GM18502 (cell line): ENCODE results near the gene SERPINC1.
"Not testable (repeated sequence)": the region's sequence is repeated elsewhere in the genome, so short reads cannot be mapped to it uniquely, and the experiment has no call there.

Source experiments
- ATAC-seq: cut with Tn5 transposase; IDR thresholded peaks from one replicate; pipeline ENCODE4 v1.9.1; 2021; ENCODE audit warnings: mild to moderate bottlenecking; ENCODE audit not compliant: unreplicated experiment, poor library complexity

SERPINC1 gene

GRCh38 chr1:173894189-173894588, 22.9 kb downstream of the SERPINC1 start:
- ATAC-seq: no peak

DNA sequence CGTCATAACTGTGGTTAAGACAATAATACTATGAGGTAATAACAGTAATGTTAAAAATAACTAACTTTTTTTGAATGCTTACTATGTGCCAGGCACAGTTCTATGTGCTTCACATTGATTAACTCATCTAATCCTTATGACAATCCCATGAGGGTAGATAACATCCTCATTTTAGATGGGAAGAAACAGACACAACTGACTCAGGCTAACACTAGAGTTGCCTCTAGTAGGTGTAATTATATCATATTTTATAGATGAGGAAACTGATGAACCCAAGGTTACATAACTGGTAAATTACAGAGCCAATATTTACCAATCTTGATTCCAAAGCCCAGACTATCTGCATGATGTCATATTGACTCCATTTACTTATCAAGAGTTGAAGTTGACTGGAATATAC, 23.5 kb downstream of the SERPINC1 start:
- ATAC-seq: no peak

DNA sequence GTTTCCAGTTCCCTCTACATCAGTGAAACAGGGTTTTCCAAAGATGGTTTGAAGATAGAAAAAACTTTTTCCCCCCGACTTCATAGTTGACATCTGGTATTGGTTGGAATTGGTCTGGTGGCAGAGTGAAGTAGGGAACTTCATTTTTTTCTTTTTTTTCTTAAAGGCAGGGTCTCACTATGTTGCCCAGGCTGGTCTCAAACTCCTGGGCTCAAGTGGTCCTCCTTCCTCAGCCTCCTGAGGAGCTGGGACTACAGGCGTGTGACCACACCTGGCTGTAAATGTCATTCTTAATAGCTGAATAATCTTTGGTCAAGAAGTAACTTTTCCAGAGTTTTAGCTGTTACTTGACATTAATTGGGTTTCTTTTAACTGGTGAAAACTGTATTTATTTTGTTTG, 27.2 kb downstream of the SERPINC1 start:
- ATAC-seq: no peak

- no peak for ATAC-seq
Observed at GRCh38 chr1:173888749-173889148, 28.4 kb downstream of the SERPINC1 start.

- ATAC-seq: no peak
Observed at GRCh38 chr1:173887627-173888026, 29.5 kb downstream of the SERPINC1 start.

- ATAC-seq: no peak
Observed at GRCh38 chr1:173886746-173887611, 30.1 kb downstream of the SERPINC1 start.

GRCh38 chr1:173884701-173885100, 32.4 kb downstream of the SERPINC1 start:
- ATAC-seq: no peak

DNA sequence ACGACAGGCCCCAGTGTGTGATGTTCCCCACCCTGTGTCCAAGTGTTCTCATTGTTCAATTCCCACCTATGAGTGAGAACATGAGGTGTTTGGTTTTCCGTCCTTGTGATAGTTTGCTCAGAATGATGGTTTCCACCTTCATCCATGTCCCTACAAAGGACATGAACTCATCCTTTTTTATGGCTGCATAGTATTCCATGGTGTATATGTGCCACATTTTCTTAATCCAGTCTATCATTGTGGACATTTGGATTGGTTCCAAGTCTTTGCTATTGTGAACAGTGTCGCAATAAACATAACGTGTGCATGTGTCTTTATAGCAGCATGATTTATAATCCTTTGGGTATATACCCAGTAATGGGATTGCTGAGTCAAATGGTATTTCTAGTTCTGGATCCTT, 36.0 kb downstream of the SERPINC1 start:
- ATAC-seq: not testable (repeated sequence)

DNA sequence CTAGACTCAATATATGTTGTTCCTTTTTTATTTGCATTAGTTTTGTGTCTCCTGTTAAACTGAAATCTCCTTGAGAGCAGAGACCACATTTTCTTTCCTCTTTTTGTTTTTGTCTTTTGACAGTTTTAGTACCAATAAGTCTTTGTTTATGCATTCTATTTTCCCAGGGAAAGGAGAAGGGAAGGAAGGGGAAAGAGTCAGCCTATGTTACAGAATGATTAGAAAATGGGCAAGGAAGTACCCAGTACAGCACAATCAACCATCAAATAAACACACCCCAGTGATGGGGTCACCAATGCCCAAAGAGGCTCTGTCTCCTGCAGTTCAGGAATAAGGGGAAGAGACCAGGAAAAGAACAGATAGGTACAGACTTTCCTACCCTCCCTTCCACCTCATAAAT, 38.9 kb downstream of the SERPINC1 start:
- no peak for ATAC-seq

DNA sequence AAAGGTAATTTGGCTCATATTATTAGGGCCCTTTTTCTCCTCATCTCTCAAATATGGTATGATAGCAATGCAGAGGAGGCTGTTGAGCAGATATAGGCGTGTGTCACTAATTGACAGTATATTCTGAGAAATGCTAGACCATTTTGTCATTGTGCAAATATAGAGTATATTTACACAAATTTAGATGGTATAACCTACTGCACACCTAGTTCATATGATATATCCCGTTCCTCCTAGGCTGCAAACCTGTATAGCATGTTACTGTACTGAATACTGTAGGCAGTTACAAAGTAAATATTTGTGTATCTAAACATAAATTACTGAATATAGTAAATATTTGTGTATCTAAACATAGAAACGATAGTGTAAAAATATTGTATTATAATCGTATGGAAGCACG, 40.4 kb downstream of the SERPINC1 start:
- ATAC-seq: no peak

GRCh38 chr1:173871500-173871899, 45.6 kb downstream of the SERPINC1 start:
- ATAC-seq: no peak

DNA sequence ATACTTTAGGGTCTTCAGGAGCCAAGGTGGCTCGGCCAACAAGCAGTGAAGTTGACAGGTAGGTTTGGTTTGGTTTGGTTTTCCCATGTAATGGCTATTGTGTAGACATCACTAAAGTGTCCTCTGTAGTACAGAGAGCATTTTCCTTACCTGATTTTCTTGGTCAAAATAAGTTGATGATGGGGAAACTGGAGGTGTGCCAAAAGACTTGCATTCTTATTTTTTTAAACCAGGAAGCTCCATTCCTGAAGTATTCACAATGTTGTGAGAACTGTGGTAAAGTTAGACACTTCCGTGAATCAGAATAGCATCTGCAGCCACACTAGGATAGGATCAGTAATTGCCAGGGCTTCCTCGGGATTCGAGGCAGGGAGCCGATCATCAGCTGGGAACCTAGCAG, 46.0 kb downstream of the SERPINC1 start:
- ATAC-seq: no peak

DNA sequence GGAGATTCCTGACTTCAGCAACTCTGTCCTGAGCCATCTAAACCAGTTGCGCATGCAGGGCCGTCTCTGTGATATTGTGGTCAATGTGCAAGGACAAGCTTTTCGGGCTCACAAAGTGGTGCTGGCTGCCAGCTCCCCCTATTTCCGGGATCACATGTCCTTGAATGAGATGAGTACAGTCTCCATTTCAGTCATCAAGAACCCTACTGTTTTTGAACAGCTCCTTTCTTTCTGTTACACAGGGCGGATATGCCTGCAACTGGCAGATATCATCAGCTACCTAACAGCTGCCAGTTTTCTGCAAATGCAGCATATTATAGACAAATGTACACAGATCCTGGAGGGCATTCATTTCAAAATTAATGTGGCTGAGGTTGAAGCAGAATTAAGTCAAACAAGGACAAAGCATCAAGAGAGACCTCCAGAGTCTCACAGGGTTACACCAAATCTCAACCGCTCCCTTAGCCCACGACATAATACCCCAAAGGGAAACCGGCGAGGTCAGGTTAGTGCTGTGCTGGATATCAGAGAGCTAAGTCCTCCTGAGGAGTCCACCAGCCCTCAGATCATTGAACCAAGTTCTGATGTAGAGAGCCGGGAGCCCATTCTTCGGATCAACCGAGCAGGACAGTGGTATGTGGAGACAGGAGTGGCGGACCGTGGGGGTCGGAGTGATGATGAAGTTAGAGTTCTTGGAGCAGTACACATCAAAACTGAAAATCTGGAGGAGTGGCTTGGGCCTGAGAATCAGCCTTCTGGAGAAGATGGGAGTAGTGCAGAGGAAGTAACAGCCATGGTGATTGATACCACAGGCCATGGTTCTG, 46.7 kb downstream of the SERPINC1 start:
- no peak for ATAC-seq

DNA sequence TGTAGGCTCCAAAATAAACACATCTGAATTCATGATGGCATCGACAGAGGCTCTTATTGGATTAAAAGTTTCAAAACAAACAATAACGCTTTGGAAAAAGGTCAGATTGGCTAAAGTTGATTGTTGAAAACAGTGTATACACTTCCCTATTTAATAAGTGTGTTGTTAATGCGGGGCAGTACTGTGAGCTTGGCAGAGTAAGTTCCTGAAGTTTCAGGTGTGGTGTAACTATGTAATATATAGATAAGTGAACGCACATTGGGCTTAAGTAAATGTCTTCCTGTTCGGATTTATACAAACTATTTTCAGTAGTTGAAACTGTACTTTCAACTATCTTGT, 48.1 kb downstream of the SERPINC1 start:
- no peak for ATAC-seq

DNA sequence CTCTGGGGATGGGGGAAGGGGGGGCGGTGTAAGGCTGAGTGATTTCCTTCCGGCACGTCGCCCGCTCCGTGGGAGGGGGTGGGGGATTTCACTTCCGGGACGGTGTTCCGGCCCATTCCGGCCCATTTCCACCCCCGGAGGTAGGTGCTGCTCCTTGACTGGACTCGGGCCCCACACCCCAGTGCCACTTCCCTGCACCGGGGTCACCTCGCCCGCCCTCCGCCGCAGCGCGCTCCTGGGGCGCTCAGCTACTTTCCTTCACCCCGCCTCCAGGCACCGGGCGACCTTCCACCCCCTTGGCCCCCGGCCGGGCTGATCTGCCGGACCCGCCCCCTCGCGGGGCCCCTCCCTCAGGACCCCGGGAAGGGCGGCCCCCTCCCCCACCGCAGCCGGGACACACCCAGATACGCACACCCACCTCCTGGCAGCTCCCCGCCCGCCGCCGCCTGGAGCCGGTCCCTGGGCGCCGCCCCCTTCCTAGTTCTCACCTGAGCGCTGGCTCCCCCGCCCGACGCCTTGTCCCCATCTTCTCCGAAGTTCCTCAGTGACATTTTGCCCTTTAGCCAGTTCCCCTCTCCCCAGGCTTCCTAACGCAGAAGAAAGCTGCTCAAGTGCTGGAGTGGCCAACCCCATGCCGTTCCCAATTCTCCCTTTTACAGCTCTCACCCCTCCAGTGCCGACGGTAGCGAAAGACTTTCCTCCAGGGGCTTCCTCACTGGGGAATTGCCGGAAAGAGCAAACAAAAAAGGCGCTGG, 48.7 kb downstream of the SERPINC1 start, which contains the start of gene ZBTB37:
ZBTB37 (plus strand) TSS at position 115 of the 755 bp plus-strand sequence. CDS start 1,846 bp downstream, outside the sequence.
- ATAC-seq: peak; percentile 61

GRCh38 chr1:173867753-173868265, 49.3 kb downstream of the SERPINC1 start, which contains the start of gene GAS5:
Gene GAS5, minus strand, starts transcription at chr1:173867989.
- ATAC-seq: peak; percentile 77

DNA sequence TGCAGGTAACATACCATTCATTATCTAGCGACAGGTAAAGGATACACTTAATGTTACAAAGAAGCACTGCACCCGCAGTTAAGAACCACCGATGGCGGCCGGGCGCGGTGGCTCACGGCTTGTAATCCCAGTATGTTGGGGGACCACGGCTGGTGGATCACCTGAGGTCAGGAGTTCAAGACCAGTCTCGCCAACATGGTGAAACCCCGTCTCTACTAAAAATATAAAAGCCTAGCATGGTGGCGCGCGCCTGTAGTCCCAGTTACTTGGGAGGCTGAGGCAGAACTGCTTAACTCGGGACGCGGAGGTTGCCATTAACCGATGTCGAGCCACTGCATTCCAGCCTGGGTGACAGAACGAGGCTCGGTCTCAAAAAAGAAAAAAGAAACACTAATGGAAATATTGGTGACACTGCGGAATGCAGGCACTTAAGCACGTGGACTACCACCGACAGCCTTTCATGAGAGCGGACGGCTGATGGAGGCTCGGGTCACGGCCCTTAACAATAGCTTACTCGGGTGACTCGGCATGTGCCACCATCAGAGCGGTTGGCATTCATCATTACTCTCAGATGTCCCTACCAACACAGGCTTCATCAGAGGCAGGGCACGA, 49.9 kb downstream of the SERPINC1 start:
- ATAC-seq: no peak

- ATAC-seq: no peak
Observed at GRCh38 chr1:173866413-173867115, 50.6 kb downstream of the SERPINC1 start.

DNA sequence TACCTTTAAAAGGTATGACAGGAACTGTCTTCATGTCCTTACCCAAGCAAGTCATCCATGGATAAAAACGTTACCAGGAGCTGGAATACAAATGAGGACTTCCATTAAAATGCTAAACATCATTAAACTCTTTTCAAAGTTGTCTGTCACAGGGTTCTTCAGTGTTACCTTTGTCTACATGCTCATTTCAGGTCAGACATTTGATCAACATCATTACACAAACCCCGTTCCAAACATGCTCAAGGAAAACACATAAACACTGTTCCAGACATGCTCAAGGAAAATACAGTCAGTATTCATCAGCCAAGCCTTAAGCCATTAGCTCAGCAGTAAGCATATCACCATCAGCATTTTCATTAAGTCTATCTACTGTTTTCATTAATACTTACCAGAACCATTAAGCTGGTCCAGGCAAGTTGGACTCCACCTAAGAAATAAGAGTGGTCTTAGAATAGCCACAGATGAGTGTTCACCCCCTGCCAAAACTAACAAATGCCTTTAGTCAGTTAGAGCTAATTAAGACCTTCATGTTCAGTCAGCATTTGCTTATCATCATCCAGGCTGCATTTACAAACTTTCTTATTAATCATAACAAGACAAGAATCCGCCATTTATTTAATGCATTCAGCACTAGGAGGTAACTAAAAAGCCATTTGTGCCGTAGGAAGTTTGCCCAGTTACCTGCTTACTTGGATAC, 51.5 kb downstream of the SERPINC1 start:
- no peak for ATAC-seq
